NCI-H128 (cell line): Measurements from ENCODE around the gene NUFIP1.
A peak's percentile ranks its signal among the peaks of the same experiment; 100 is the strongest.
"Not testable (repeated sequence)": the region's sequence is repeated elsewhere in the genome, so short reads cannot be mapped to it uniquely, and the experiment has no call there.

Experiments used
- DNase-seq: peaks from one replicate; lab custom pipeline; 2025; ENCODE audit not compliant: unreplicated experiment; lab: John Stamatoyannopoulos, UW

The NUFIP1 gene

DNA sequence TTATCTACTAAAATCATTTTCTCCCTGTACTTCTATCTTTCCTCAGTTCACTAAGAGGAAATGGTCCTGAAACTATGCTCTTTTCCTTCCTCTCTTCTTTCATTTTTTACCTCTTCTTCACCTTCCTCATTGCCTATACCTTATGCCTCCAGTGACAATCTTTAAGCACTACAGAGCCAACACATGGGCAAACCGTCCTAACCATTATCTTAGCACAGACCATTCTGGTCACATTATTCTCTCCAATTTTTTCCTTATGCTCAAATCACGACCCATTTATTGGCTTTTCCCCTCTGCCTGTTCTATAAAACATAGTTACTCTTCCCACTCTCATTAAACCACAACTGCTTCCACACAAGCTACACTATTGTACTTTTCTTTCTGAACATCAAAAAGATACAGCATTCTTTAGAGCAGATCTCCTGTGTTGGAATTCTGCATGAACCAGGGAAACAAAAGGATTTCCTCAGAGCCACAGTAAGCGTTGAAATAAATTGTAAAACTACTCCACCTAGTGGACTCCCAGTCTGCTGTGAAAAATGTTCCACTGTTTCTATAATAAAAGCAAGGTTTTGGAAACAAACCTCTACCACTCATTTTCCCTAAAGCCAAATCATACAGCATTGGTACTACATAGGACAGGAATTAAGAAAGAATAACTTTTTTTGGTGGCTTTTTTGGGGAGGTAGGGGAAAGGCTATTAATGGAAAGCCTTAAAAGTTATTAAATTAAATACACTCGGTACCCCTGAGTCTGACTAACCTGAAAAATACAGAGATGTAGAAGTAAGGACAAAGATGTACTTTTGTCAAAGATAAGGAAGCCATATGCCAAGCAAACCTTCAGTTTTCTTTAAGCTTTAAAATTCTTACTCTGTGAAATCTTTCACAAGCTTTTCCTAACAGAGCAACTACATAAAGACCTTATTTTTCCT lies 19.5 kb downstream of the NUFIP1 start:
- peak; percentile 4 for DNase-seq

DNA sequence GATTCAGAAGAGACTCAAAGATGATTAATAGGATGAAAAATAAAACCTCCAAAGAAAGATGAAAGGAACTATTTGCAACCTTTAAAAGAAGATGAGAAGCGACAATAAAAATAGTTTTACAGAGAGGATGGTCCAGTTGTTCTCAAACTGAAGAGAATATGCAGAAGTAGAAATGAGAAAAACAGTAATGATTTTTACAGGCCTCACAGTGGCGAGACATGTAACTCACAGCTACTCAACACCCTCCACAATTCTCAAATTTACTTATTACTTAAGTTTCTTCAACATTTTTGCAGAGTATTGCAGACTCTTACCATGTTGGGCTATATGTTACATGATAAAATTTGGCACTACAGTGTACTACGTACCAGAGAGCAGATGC lies 20.8 kb downstream of the NUFIP1 start:
- DNase-seq, result no peak

DNA sequence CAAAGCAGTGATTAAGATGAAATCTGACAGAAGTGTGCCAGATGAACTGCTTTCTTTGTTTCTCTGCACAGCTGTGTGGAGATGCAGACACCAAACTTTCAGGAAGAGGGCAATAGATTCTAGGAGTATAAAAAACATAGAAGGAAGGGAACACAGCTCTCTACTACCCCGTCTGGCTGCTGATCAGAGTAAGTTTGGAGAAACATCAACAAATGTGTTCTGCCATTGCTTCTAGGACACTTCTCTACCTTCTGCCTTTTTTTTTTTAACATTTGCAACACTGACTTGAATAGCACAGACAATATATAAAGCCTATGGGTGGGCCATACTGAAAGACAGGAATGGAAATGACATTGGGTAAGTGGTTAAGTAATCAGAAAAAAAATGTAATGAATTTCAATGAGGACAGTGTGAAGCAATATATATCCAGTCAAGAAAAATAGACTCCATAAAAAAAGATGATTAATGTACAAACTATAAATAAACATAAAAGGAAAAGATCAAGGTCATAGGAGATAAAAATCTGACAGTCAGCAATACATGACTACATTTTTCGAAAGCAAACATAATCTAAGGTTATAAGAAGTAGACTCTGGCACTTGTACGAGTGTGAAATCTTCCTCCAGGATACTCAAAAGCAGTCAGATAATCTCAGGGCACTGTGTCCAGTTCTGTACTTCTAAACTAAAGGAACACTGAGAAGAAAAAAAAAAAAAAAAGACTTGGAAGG lies 21.4 kb downstream of the NUFIP1 start:
- DNase-seq, result no peak

DNA sequence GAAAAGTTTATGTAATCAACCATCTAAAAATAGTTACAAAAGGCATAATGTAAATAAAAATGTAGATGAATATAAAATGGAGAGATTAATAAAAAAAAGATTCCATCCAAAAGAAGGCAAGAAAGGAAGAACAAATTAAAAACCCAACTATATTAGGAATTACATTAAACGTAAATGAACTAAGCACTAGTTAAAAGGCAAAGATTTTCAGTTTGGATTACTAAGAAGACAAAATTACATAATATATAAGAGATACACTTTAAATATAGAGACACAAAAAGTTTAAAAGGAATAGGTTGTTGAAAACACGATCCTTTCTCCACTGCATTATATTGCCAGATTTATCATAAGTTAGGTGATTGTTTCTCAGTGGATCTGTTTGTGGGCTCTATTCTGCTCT lies 27.3 kb downstream of the NUFIP1 start:
- DNase-seq, result no peak

GRCh38 chr13:44955406-44955805 lies 33.9 kb downstream of the NUFIP1 start:
- no peak for DNase-seq

GRCh38 chr13:44954224-44954623 lies 35.0 kb downstream of the NUFIP1 start:
- DNase-seq, result no peak

GRCh38 chr13:44952671-44953070 lies 36.6 kb downstream of the NUFIP1 start:
- DNase-seq, result no peak

- no peak for DNase-seq
Observed at GRCh38 chr13:44951184-44951583, 38.1 kb downstream of the NUFIP1 start.

GRCh38 chr13:44943411-44943810 lies 45.9 kb downstream of the NUFIP1 start:
- DNase-seq, result not testable (repeated sequence)

DNA sequence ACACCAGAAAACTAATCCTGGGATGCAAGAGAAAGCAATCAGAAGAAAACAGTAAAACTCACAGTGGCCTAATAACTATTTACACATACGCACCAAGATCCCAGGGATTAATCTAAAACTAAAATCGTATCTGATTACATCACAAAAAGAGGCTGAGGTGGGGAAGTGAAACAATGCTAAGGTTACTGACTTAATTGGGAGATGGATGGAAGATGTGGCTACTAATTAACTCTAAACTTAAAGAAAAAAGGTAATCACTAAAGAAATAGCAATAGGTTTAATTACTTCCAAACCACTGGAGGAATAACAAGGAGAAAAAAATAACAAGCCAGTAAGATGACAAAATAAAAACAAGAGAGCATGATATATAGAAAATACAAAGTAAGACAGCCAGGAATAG lies 50.4 kb downstream of the NUFIP1 start:
- no peak for DNase-seq

DNA sequence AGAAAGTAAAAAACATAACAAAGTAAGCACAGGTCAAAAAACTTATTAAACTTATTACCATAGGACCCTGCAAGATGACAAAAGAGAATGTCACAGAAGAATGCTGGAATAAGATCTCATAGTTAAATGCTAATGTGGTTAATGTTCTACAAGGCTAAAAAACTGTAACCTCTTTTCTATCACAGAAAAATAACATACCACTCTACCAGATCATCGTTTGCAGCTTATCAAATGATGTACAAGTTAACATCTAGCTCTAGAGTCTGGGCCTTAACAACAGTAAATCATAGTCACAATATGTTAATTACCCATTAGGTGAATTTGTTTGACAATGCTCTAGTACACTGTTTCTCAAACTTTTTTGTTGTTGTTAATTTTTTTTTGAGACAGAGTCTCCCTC lies 53.0 kb downstream of the NUFIP1 start:
- no peak for DNase-seq

DNA sequence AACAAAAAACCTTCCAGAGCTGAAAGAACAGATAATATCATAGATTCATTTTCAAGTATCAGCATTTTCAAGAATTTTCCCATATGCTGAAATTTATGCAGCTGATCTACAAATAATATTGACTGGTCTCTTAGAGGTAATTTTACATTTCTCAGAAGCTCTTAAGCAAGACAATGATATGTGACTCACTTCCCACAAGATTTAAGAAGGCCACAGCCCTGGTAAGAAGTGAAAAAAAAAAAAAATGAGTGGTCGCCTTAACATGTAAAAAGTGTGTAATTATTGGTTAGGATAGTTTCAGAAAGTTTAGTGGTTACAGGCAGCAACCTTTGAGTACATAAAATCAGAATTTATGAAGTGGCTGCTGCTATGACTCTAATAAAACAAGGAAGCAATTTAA lies 54.5 kb downstream of the NUFIP1 start:
- no peak for DNase-seq

DNA sequence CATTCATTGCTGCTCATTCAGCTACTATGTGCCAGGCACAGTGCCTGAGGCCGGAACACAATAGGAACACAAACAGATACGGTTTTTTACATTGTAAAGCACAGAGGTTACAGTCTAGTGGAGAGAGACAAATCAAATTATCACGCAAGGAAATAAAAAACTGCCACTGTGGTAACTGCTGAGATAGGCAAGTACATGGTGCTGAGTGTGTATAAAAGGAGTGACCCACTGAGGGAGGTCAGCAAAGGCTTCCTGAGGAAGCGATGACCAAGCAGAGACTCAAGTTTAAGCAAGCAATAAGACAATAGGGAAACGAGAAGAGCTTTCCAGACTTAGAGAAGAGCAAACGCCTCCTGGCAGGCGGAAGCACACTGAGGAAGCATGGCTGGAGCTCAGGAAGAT lies 56.4 kb downstream of the NUFIP1 start:
- DNase-seq, result no peak

DNA sequence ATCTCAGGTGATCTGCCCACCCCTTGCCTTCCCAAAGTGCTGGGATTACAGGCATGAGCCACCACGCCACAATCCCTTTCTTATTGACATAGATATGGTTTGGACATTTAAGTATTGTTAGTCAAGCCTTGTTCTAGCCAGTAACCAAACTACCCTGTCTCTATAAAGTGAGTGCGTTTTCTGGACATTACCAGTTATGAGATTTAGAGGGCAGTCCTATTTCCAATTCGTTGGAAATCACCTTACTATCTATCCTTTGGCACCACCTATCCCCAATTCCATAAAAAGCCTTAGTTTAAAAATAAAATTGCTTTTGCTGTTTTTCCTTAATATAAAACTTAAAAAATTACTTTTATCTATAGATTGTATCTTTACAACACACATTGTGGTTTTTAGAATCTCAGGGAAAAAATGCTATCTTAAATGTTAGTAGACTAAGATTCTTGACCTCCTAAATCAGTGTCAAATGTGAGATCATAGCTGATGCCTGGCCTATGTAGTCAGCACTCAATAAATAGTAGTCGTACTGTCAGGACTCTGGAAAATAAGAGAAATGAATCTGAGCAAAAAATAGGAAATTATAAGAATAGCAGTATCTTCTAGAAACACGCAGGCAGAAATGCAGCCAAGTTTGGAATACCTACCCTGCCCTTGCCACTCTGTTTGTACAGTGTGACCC lies 57.0 kb downstream of the NUFIP1 start:
- DNase-seq, result no peak

GRCh38 chr13:44930963-44931623 lies 58.2 kb downstream of the NUFIP1 start:
- DNase-seq, result no peak

DNA sequence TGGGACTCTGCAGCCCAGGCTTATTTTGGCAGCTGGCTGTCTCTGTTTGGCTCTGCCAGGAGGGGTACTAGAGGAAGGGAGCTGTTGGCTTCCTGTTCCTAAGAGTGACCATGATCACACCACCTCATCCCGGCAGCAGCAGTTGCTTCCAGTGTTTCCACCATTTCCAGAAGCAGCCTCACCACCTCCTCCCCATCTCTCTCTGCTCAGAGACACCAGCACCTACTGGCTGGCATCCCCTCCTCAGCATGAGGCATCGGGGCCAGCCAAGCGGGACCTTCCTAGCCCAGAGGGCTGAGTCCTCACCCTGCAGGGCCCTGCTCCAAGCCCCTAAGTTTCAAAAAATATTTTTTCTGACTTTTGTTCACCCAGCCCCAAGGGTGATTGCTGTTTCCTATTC lies 59.0 kb downstream of the NUFIP1 start:
- DNase-seq, result no peak

DNA sequence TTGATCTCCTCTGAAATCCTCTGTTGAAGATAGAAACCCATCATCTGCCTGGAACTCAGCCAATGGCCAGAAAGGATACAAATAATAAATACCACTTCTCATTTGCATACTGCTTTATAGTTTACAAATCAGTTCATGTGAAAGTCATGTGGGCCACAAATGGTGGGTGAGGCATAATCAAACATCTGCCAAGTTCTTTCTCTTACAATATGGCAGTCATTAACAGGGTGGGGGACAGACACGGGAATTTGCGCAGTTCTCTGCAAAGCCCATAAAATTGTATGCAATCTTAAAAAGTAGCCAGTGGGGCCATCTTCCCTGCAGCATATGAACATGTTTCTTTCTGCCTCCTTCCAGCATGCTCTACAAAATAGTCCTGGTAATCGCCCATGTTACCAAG lies 59.6 kb downstream of the NUFIP1 start:
- no peak for DNase-seq

- no peak for DNase-seq
Observed at GRCh38 chr13:44927968-44928367, 61.3 kb downstream of the NUFIP1 start.

- no peak for DNase-seq
Observed at GRCh38 chr13:44921931-44922758, 67.1 kb downstream of the NUFIP1 start.

GRCh38 chr13:44921246-44921877 lies 67.9 kb downstream of the NUFIP1 start:
- no peak for DNase-seq
